Renal pelvis (tissue), 4 donors: ENCODE data around the gene SH3BGRL3. TPM values are rescaled to one million over a fixed set of nuclear protein-coding genes. Genes with fewer than 3 reads are reported as not detected.
"Not testable (repeated sequence)": the region's sequence is repeated elsewhere in the genome, so short reads cannot be mapped to it uniquely, and the experiment has no call there.

Source experiments
- DNase-seq: peaks from one replicate; pipeline ENCODE4 v3.0.0-alpha.2; 2013
- polyA plus RNA-seq, 3 donors: library from polyadenylated mRNA; unstranded; fragments of 120-200 nt; gene quantifications; one replicate each; pipeline ENCODE4 v1.2.1, GENCODE V29; 2013; ENCODE audit not compliant: insufficient read length in 3 of 3

The SH3BGRL3 gene
- polyA plus RNA-seq, 3 donors, result 85.2 to 120 (median 92.9) TPM

DNA sequence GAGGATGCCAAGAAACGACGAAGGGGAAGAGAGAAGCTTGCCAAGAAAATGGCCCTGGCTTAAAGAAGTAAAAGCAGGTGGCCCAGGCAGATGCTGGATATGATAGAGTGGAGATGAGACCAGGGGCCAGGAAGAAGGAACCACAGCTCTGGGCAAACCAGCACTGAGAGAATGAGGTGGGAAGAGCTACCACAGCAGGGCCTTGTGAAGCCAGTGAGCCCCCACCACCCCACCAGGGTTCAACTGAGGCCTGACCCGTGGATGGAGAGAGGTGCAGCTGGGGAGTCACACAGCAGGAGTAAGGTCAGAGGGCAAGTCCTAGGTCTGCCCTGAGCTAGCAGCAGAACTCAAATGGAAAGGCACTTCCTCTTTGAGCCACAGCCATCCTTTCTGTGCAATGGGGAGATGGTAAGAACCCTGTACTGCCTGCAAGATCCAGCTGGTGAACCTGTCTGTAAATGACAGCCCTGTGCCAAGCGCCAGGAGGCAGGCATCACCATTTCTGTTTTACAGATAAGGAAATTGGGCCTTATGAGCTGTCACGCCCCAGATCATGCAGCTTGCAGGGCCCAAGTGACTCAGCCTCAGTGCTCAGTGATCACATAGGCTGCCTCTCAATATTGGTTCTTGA is 8.5 kb downstream of the SH3BGRL3 start:
- no peak for DNase-seq

GRCh38 chr1:26289158-26290059 is 9.5 kb downstream of the SH3BGRL3 start:
- no peak for DNase-seq

DNA sequence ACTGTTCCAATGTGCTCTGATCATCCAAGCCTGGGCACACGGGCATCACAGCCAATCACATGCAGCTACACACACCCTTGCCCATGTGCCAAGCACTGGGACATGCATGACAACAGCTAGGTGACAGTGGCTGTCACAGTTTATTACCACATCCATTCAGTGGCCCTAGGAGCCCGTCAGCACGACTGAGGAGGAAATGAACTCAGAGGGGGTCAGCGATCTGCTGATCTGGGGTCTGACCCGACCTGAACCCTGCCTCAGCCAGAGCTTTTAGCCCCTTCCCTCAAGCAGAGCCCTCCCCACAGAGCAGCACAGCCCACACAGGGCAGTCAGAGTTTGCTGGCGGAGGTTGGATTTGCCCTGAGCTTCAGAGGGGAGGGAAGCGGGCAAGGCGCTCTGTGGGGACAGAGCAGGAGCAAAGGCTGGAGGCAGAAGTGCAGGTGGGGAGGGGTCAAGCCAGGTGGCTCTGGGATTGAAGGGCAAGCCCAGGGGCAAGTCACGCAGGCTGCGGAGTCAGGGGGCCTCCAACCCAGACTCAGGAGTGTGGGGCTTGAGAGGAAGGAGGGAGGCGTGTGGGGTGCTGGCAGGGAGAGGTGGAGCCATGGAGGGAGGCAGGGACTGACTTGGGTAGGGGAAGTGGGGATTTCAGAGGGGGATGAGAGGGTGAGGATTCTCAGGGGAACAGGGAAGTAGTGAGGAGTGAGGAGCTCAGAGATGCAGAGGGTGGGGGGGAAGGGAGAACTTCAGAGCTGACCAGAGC is 10.4 kb downstream of the SH3BGRL3 start:
- no peak for DNase-seq

GRCh38 chr1:26290882-26291261 is 11.0 kb downstream of the SH3BGRL3 start:
- DNase-seq, result no peak

DNA sequence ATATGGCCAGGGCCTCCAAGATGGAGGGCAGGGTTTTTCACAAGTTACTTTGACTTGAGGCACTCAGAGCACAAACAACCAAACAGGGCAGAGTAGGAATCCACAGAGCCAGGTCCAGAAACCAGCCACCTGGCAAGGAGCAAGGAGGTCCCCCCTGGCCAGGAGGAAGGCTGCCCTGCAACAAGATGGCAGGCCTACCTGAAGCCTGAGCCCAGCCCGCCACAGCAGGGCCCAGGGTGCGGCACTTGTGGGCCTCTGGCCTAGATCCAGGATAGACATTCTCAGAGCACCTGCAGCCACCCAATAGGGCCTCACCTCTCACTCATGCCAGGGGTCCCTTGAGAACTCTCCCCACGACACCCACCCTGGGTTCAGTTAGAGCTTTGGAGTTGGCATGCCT is 11.5 kb downstream of the SH3BGRL3 start:
- no peak for DNase-seq

GRCh38 chr1:26291939-26292338 is 12.1 kb downstream of the SH3BGRL3 start:
- no peak for DNase-seq

GRCh38 chr1:26292735-26293134 is 12.8 kb downstream of the SH3BGRL3 start:
- DNase-seq, result not testable (repeated sequence)

DNA sequence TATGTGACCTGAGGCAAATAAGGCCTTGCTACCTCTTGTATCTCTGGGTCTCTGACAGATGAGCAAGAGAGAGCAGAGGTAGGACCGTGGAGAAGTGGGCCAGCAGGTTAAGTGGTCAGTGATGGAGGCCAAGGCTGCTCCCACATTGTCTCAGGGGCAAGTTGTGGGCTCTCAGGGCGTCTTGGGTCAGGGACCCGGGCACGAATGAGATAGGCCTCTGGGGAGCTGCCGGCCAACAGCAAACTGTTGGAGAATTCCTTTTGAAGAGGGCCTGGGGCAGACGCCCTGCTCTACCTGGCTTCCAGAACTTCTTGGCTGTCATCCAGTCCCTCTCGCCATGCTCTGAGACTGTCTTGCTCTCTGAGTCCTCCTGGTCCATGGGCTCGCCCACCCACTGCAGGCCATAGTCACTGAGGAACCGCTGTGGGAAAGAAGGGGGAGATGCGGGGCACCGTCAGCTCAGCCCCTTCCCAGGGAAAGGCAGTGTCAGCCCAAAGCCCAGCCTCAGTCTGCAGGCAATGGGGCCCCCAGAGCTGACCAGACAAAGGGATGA is 14.1 kb downstream of the SH3BGRL3 start:
- no peak for DNase-seq

GRCh38 chr1:26295194-26296138 is 15.6 kb downstream of the SH3BGRL3 start:
- no peak for DNase-seq

GRCh38 chr1:26296340-26297056 is 16.6 kb downstream of the SH3BGRL3 start:
- no peak for DNase-seq

- no peak for DNase-seq
Measured at GRCh38 chr1:26297057-26297790, 17.3 kb downstream of the SH3BGRL3 start.

DNA sequence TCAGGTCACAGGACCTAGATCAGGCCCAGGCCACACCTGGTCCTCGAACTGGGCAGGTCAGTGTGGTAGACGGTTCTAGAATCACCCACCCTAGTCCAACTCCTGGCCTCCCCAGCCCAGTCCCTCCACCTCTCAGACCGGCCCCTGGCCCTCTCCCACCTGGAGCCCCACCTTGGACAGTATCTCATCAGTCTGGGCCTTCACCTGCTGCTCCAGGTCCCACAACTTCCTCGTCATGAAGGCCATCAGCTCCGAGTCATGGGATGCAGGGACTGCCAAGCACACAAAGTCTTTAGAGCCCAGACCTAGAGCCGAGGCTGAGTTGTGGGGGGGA is 17.9 kb downstream of the SH3BGRL3 start:
- no peak for DNase-seq

GRCh38 chr1:26300578-26301275 is 20.8 kb downstream of the SH3BGRL3 start:
- DNase-seq, result no peak

DNA sequence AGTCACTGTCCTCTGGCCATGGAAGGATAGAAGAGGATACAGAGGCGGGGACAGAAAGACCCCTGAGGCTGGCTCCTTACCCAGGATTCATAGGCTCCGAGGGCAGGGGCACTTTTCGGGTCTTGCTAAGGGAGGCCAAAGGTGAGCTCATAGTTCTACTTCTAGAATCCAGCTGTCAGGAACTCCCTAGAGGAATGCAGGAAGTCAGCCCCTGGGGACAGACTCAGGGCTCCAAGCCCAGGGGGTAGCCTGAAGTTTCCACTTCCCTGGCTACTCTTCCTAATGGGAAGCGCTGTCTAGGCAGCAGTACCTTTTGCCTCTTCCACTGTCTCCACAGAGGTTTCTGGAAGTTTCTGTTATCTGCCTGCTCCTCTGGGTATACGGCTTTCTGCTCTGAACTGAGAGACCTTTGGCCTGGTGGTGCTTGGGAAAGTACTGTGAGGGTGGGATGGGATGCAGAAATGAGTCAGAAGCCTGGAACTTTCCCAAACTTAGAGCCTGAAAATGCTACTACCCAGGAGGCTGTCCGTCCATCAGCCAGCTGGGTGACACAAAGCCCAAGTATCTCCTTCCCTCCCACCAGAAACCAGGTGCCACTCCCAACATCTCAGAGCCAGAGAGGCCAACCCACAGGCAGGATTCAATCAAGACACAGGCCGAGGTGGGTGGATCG is 23.0 kb downstream of the SH3BGRL3 start:
- no peak for DNase-seq

GRCh38 chr1:26305667-26306289 is 25.9 kb downstream of the SH3BGRL3 start:
- no peak for DNase-seq

GRCh38 chr1:26306290-26307229 is 26.7 kb downstream of the SH3BGRL3 start, which contains the start of gene UBXN11:
Gene UBXN11, minus strand, starts transcription at chr1:26306636. Its CDS starts 3,753 bp downstream, at chr1:26302883.
- peak; percentile 94 for DNase-seq

DNA sequence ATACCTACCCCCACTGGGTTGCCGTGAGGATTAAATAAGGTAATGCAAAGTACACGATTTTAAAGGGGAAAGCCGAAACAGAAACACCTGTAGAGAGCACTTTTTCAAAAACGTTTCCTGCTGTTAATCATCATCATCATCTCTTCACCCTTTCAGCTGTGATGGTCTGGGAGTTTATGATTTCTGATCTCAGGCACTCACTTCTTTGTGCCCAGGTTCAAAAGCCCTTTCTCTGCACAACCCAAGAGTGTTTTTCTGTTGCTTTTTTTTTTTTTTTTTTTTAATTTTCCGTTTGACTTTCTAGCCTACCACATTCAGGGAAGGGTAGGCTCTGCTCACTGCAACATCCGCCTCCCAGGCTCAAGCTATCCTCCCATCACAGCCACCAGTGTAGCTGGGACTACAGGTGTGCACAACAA is 27.5 kb downstream of the SH3BGRL3 start:
- DNase-seq, result no peak
